Right atrium auricular region (tissue), 2 donors: ENCODE results near the gene CNOT3. TPM values are rescaled to one million over a fixed set of nuclear protein-coding genes. Genes with fewer than 3 reads are reported as not detected.

Experiments used
- DNase-seq: peaks from one replicate; pipeline ENCODE4 v3.0.0-alpha.2; 2019; ENCODE audit warnings: low spot score
- H3K27ac ChIP-seq, 2 donors: fragments of 200-600 bp; sonication (generic); 1 replicate in 1 of 2; 2 replicates in 1 of 2; pipeline ENCODE4 v1.5.1; 2016 to 2019
- H3K27me3 ChIP-seq, 2 donors: fragments of 200-600 bp; sonication (generic); one replicate each; pipeline versions ENCODE4 v1.5.1 to v1.6.0; 2017 to 2019
- H3K36me3 ChIP-seq: fragments of 200-600 bp; sonication (generic); one replicate; pipeline ENCODE4 v1.5.1; 2016
- H3K4me1 ChIP-seq, 2 donors: fragments of 200-600 bp; sonication (generic); one replicate each; pipeline versions ENCODE4 v1.5.1 to v1.6.0; 2017 to 2019
- H3K4me3 ChIP-seq, 2 donors: fragments of 200-600 bp; sonication (generic); 1 replicate in 1 of 2; 2 replicates in 1 of 2; pipeline ENCODE4 v1.5.1; 2017 to 2019; ENCODE audit warnings: mild to moderate bottlenecking in 1 of 2, moderate library complexity in 1 of 2
- H3K9me3 ChIP-seq, 2 donors: fragments of 200-600 bp; sonication (generic); one replicate each; pipeline ENCODE4 v1.5.1; 2019
- CTCF ChIP-seq, 2 donors: fragments of 200-600 bp; sonication (generic); IDR thresholded peaks; one replicate each; pipeline ENCODE4 v1.5.1; 2019; ENCODE audit warnings: antibody characterized with exemption in 2 of 2
- total RNA-seq, 2 donors: library from RNA; depleted of rRNA; stranded (reverse); fragments of >200 nt; gene quantifications; one replicate each; pipeline ENCODE4 v1.1.0, GENCODE V29; 2016

The CNOT3 gene
- total RNA-seq, 2 donors from 2014 or later = 12.0 to 16.9 TPM

- H3K27ac ChIP-seq = no peak overlapping the region
- H3K4me1 ChIP-seq = peaks cover 0 to 22% of the 10 kb centered on the region in 2 donors
- DNase-seq = no peak
- no peaks in the 10 kb centered on the region for H3K9me3 ChIP-seq
- H3K4me3 ChIP-seq = no peak overlapping the region
- peaks cover 99% of the 10 kb centered on the region for H3K36me3 ChIP-seq
- no peaks in the 10 kb centered on the region for H3K27me3 ChIP-seq
- no peak for TF ChIP-seq CTCF (IDR thresholded peaks at IDR 0.05)
These were observed 10.6 kb downstream of the CNOT3 start for GRCh38 chr19:54148158-54148557.

- Histone ChIP-seq H3K27ac (no peak overlapping the region), H3K4me1 (peaks cover 0 to 30% of the 10 kb centered on the region in 2 donors), H3K36me3 (peaks cover 99% of the 10 kb centered on the region), H3K9me3 (no peaks in the 10 kb centered on the region), H3K4me3 (no peak overlapping the region), H3K27me3 (no peaks in the 10 kb centered on the region)
- TF ChIP-seq CTCF (IDR thresholded peaks at IDR 0.05) = no peak
- DNase-seq = no peak
These were observed 11.7 kb downstream of the CNOT3 start for GRCh38 chr19:54149021-54149812.

- peaks cover 99% of the 10 kb centered on the region for H3K36me3 ChIP-seq
- DNase-seq = no peak
- no peaks in the 10 kb centered on the region for H3K9me3 ChIP-seq
- peaks cover 0 to 30% of the 10 kb centered on the region in 2 donors for H3K4me1 ChIP-seq
- H3K27ac ChIP-seq = no peak overlapping the region
- no peaks in the 10 kb centered on the region for H3K27me3 ChIP-seq
- H3K4me3 ChIP-seq = no peak overlapping the region
- no peak for TF ChIP-seq CTCF (IDR thresholded peaks at IDR 0.05)
These were observed 13.9 kb downstream of the CNOT3 start for GRCh38 chr19:54151362-54152035.

- Histone ChIP-seq H3K27me3 (no peaks in the 10 kb centered on the region), H3K4me1 (peaks cover 0 to 22% of the 10 kb centered on the region in 2 donors), H3K9me3 (no peaks in the 10 kb centered on the region), H3K27ac (no peak overlapping the region), H3K4me3 (no peak overlapping the region), H3K36me3 (peaks cover 99% of the 10 kb centered on the region)
- TF ChIP-seq CTCF (IDR thresholded peaks at IDR 0.05) = no peak
- DNase-seq = no peak
These were observed 14.7 kb downstream of the CNOT3 start for GRCh38 chr19:54152267-54152666.

GRCh38 chr19:54152878-54153524 lies 15.4 kb downstream of the CNOT3 start:
- Histone ChIP-seq H3K4me1 (peaks cover 0 to 15% of the 10 kb centered on the region in 2 donors), H3K36me3 (peaks cover 99% of the 10 kb centered on the region), H3K27ac (peak overlapping the region in 1 of 2 donors; percentile 29), H3K27me3 (no peaks in the 10 kb centered on the region), H3K4me3 (no peak overlapping the region), H3K9me3 (no peaks in the 10 kb centered on the region)
- no peak for TF ChIP-seq CTCF (IDR thresholded peaks at IDR 0.05)
- no peak for DNase-seq
